Activated CD8-positive, alpha-beta memory T cell treated with anti-CD3 and anti-CD28 coated beads, Interleukin-2, amount 10 ng/mL, durations not matched to agents 7 days and 5 days (primary cell): ENCODE results near the gene MYLK4. TPM values are rescaled to one million over a fixed set of nuclear protein-coding genes. Genes with fewer than 3 reads are reported as not detected.

Source experiments
- ATAC-seq: fragments of 150-1000 bp; cut with Tn5 transposase; one replicate; pipeline ENCODE4 v1.10.0; 2021; ENCODE audit warnings: moderate library complexity
- CTCF ChIA-PET: fragments of 350-600 bp; sonication (Branson Sonifier 250); formaldehyde crosslinking; loops from one replicate; lab custom pipeline; 2021; ENCODE audit warnings: antibody characterized with exemption; lab: Charles Lee
- DNase-seq: peaks from one replicate; pipeline ENCODE4 v3.0.0-alpha.2; 2020
- H3K27ac Mint-ChIP-seq: one replicate; pipeline ENCODE4 v1.8.0; 2021; ENCODE audit warnings: mild to moderate bottlenecking, mixed read lengths
- H3K27me3 Mint-ChIP-seq: one replicate; pipeline ENCODE4 v1.8.0; 2021; ENCODE audit warnings: mixed read lengths
- H3K36me3 Mint-ChIP-seq: one replicate; pipeline ENCODE4 v1.8.0; 2021; ENCODE audit warnings: mild to moderate bottlenecking, mixed read lengths
- H3K4me1 Mint-ChIP-seq: one replicate; pipeline ENCODE4 v1.8.0; 2021; ENCODE audit warnings: mixed read lengths
- H3K4me3 Mint-ChIP-seq: one replicate; pipeline ENCODE4 v1.8.0; 2021; ENCODE audit warnings: mild to moderate bottlenecking, moderate library complexity, mixed read lengths
- H3K9me3 Mint-ChIP-seq: one replicate; pipeline ENCODE4 v1.8.0; 2022; ENCODE audit warnings: low read depth, mixed read lengths
- total RNA-seq, 2 experiments: library from RNA; stranded (reverse); gene quantifications; one replicate each; pipeline ENCODE4 v1.2.3, GENCODE V29; 2021

MYLK4 gene
- total RNA-seq, 2 experiments from 2014 or later = 0.18 to 0.23 TPM

- Mint-ChIP-seq H3K27me3 (peaks cover 41% of the 10 kb centered on the region), H3K9me3 (no peaks in the 10 kb centered on the region), H3K36me3 (no peaks in the 10 kb centered on the region), H3K4me3 (no peak overlapping the region), H3K4me1 (peaks cover 2% of the 10 kb centered on the region), H3K27ac (no peak overlapping the region)
- DNase-seq (no peak), ATAC-seq (no peak)
- CTCF ChIA-PET = interaction anchor here (1.2 to 4.1 kb wide), 13 partner anchors 8 to 1037 kb away, joined by 3 to 36 read pairs (median 8); partner anchors contain the start of gene MYLK4
Observed at GRCh38 chr6:2632976-2633584, 117.6 kb downstream of the MYLK4 start.

- Mint-ChIP-seq H3K9me3 (no peaks in the 10 kb centered on the region), H3K4me3 (no peak overlapping the region), H3K4me1 (peaks cover 2% of the 10 kb centered on the region), H3K27me3 (peaks cover 47% of the 10 kb centered on the region), H3K27ac (no peak overlapping the region), H3K36me3 (no peaks in the 10 kb centered on the region)
- CTCF ChIA-PET = interaction anchor here (1.3 to 4.1 kb wide), 2 partner anchors 9 to 1036 kb away, joined by 3 to 36 read pairs; no protein-coding TSS in a partner anchor
- ATAC-seq = no peak
- DNase-seq = no peak
Observed at GRCh38 chr6:2632368-2632767, 118.4 kb downstream of the MYLK4 start.

- DNase-seq = no peak
- H3K4me3 Mint-ChIP-seq = no peak overlapping the region
- H3K9me3 Mint-ChIP-seq = no peaks in the 10 kb centered on the region
- H3K27me3 Mint-ChIP-seq = peaks cover 38% of the 10 kb centered on the region
- CTCF ChIA-PET = no interaction called here
- H3K36me3 Mint-ChIP-seq = no peaks in the 10 kb centered on the region
- H3K27ac Mint-ChIP-seq = no peak overlapping the region
- ATAC-seq = no peak
- H3K4me1 Mint-ChIP-seq = peaks cover 2% of the 10 kb centered on the region
Observed at GRCh38 chr6:2630891-2631571, 119.7 kb downstream of the MYLK4 start.

GRCh38 chr6:2630359-2630758 is 120.4 kb downstream of the MYLK4 start:
- Mint-ChIP-seq H3K9me3 (no peaks in the 10 kb centered on the region), H3K4me1 (peaks cover 2% of the 10 kb centered on the region), H3K36me3 (no peaks in the 10 kb centered on the region), H3K27ac (no peak overlapping the region), H3K4me3 (no peak overlapping the region), H3K27me3 (peaks cover 38% of the 10 kb centered on the region)
- CTCF ChIA-PET = no interaction called here
- ATAC-seq (no peak), DNase-seq (no peak)

DNA sequence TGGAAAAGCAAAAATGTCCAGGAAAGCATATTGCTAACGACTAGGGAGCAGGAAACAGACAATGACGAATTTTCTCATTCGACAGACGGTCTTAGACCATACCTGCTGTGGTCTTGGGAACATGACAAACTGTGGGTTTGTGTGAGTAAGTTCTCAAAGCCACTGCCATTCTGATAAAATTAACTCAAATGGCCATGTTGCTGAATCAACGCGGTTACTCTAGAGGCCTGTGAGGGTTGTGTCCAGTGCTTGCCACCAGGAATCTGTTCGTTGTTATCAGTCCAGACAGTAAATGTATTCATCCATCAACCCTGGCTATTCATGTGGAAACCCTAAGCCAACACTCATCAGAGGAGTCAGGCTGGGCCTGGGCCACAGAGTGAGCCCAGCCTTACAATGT is 124.3 kb downstream of the MYLK4 start:
- Mint-ChIP-seq H3K4me3 (no peak overlapping the region), H3K9me3 (no peaks in the 10 kb centered on the region), H3K27me3 (peaks cover 36% of the 10 kb centered on the region), H3K36me3 (no peaks in the 10 kb centered on the region), H3K27ac (no peak overlapping the region), H3K4me1 (no peaks in the 10 kb centered on the region)
- DNase-seq = no peak
- CTCF ChIA-PET = interaction anchor here (2.2 kb wide), 1 partner anchor 8 kb away, joined by 14 read pairs; no protein-coding TSS in a partner anchor
- no peak for ATAC-seq

GRCh38 chr6:2625581-2625980 is 125.1 kb downstream of the MYLK4 start:
- H3K9me3 Mint-ChIP-seq = no peaks in the 10 kb centered on the region
- H3K27ac Mint-ChIP-seq = no peak overlapping the region
- no peak overlapping the region for H3K4me3 Mint-ChIP-seq
- CTCF ChIA-PET = interaction anchor here (2.2 kb wide), 1 partner anchor 9 kb away, joined by 14 read pairs; no protein-coding TSS in a partner anchor
- ATAC-seq = no peak
- H3K27me3 Mint-ChIP-seq = peaks cover 40% of the 10 kb centered on the region
- no peaks in the 10 kb centered on the region for H3K4me1 Mint-ChIP-seq
- DNase-seq = no peak
- no peaks in the 10 kb centered on the region for H3K36me3 Mint-ChIP-seq

GRCh38 chr6:2624177-2624576 is 126.5 kb downstream of the MYLK4 start:
- CTCF ChIA-PET = interaction anchor here (2.2 kb wide), 1 partner anchor 10 kb away, joined by 14 read pairs; no protein-coding TSS in a partner anchor
- Mint-ChIP-seq H3K36me3 (no peaks in the 10 kb centered on the region), H3K27me3 (peaks cover 47% of the 10 kb centered on the region), H3K4me3 (no peak overlapping the region), H3K27ac (no peak overlapping the region), H3K9me3 (no peaks in the 10 kb centered on the region), H3K4me1 (no peaks in the 10 kb centered on the region)
- DNase-seq = no peak
- no peak for ATAC-seq

- Mint-ChIP-seq H3K27me3 (peaks cover 49% of the 10 kb centered on the region), H3K9me3 (no peaks in the 10 kb centered on the region), H3K27ac (no peak overlapping the region), H3K4me3 (no peak overlapping the region), H3K4me1 (no peaks in the 10 kb centered on the region), H3K36me3 (no peaks in the 10 kb centered on the region)
- DNase-seq = no peak
- CTCF ChIA-PET = interaction anchor here (1.2 kb wide), 1 partner anchor 9 kb away, joined by 3 read pairs; no protein-coding TSS in a partner anchor
- no peak for ATAC-seq
Observed at GRCh38 chr6:2623295-2623694, 127.4 kb downstream of the MYLK4 start.

GRCh38 chr6:2622671-2623070 is 128.1 kb downstream of the MYLK4 start:
- Mint-ChIP-seq H3K4me1 (no peaks in the 10 kb centered on the region), H3K27me3 (peaks cover 49% of the 10 kb centered on the region), H3K36me3 (no peaks in the 10 kb centered on the region), H3K4me3 (no peak overlapping the region), H3K9me3 (no peaks in the 10 kb centered on the region), H3K27ac (no peak overlapping the region)
- DNase-seq = no peak
- CTCF ChIA-PET = interaction anchor here (1.2 kb wide), 1 partner anchor 10 kb away, joined by 3 read pairs; no protein-coding TSS in a partner anchor
- no peak for ATAC-seq

- no peak overlapping the region for H3K27ac Mint-ChIP-seq
- ATAC-seq = no peak
- no peaks in the 10 kb centered on the region for H3K4me1 Mint-ChIP-seq
- CTCF ChIA-PET = interaction anchor here (1.6 kb wide), 1 partner anchor 14 kb away, joined by 6 read pairs; no protein-coding TSS in a partner anchor
- no peak overlapping the region for H3K4me3 Mint-ChIP-seq
- H3K36me3 Mint-ChIP-seq = no peaks in the 10 kb centered on the region
- no peaks in the 10 kb centered on the region for H3K9me3 Mint-ChIP-seq
- H3K27me3 Mint-ChIP-seq = peaks cover 56% of the 10 kb centered on the region
- DNase-seq = no peak
Observed at GRCh38 chr6:2619651-2620050, 131.1 kb downstream of the MYLK4 start.

DNA sequence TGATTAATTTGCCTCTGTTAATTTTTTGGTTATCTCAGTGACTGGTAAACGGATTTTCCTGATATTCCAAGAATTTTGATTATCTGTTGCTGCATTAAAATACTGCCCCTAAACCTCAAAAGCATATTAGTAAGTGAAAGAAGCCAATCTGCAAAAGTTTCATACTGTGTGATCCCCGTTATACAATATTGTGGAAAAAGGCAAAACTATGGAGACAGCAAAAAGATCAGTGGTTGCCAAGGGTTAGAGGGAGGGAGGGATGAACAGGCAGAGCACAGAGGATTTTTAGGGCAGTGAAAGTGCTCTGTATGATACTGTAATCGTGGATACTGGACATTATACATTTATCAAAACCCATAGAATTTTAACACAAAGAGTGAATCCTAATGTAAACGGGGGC is 133.0 kb downstream of the MYLK4 start:
- Mint-ChIP-seq H3K4me1 (no peaks in the 10 kb centered on the region), H3K36me3 (no peaks in the 10 kb centered on the region), H3K4me3 (no peak overlapping the region), H3K9me3 (no peaks in the 10 kb centered on the region), H3K27me3 (peaks cover 65% of the 10 kb centered on the region), H3K27ac (no peak overlapping the region)
- DNase-seq = no peak
- CTCF ChIA-PET = interaction anchor here (1.0 kb wide), 1 partner anchor 16 kb away, joined by 4 read pairs; no protein-coding TSS in a partner anchor
- ATAC-seq = no peak

GRCh38 chr6:2616811-2617210 is 133.9 kb downstream of the MYLK4 start:
- Mint-ChIP-seq H3K27ac (no peak overlapping the region), H3K9me3 (no peaks in the 10 kb centered on the region), H3K27me3 (peaks cover 63% of the 10 kb centered on the region), H3K4me1 (no peaks in the 10 kb centered on the region), H3K36me3 (no peaks in the 10 kb centered on the region), H3K4me3 (no peak overlapping the region)
- CTCF ChIA-PET = interaction anchor here (1.0 kb wide), 1 partner anchor 17 kb away, joined by 4 read pairs; no protein-coding TSS in a partner anchor
- no peak for ATAC-seq
- no peak for DNase-seq

DNA sequence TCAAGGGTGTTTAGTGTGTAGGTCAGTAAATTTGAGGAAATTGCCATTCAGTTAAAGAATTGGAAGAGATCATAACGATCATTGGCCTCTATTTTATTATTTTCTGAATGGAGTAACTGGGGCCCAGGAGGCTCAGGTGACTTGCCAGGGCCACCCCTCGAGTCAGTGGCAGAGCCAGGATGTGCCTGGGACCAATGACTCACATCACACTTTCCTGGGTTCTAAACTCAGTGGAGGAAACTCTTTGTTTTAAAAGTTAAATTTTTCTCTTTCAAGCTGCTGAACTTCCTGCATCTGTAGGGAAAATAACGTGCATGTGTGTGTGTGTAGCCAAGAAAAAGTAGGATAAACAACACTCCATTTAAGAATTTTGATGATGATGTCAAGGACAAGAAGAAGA is 135.5 kb downstream of the MYLK4 start:
- H3K4me1 Mint-ChIP-seq = no peaks in the 10 kb centered on the region
- no peak overlapping the region for H3K4me3 Mint-ChIP-seq
- no peak for DNase-seq
- H3K9me3 Mint-ChIP-seq = no peaks in the 10 kb centered on the region
- ATAC-seq = no peak
- H3K27ac Mint-ChIP-seq = no peak overlapping the region
- no peaks in the 10 kb centered on the region for H3K36me3 Mint-ChIP-seq
- peaks cover 67% of the 10 kb centered on the region for H3K27me3 Mint-ChIP-seq
- CTCF ChIA-PET = no interaction called here
